HepG2 (cell line): ENCODE data around the gene FAM167B. TPM values are rescaled to one million over a fixed set of nuclear protein-coding genes. Genes with fewer than 3 reads are reported as not detected.

Experiments
- CEBPG ChIP-seq: IDR thresholded peaks from 2 replicates; pipeline ENCODE4 v1.6.1; 2016
- HDAC2 ChIP-seq: sonication (generic); formaldehyde crosslinking; IDR thresholded peaks from 2 replicates; pipeline ENCODE4 v1.4.0; 2020; ENCODE audit warnings: missing genetic modification reagents
- KDM5B ChIP-seq: sonication (generic); formaldehyde crosslinking; IDR thresholded peaks from 2 replicates; pipeline ENCODE4 v1.4.0; 2020; ENCODE audit warnings: missing genetic modification reagents, mild to moderate bottlenecking, borderline replicate concordance
- PRPF4 ChIP-seq: fragments of 200-400 bp; formaldehyde crosslinking; IDR thresholded peaks from 2 replicates; pipeline ENCODE4 v1.6.1; 2016; ENCODE audit warnings: low read length, low read depth; ENCODE audit not compliant: poor library complexity, severe bottlenecking
- RFX1 ChIP-seq: fragments of 450-650 bp; IDR thresholded peaks from 2 replicates; pipeline ENCODE4 v1.6.1; 2017
- SAP130 ChIP-seq: IDR thresholded peaks from 2 replicates; pipeline ENCODE4 v1.6.1; 2016; ENCODE audit warnings: low read depth
- SIX4 ChIP-seq: sonication (generic); formaldehyde crosslinking; IDR thresholded peaks from 2 replicates; pipeline ENCODE4 v1.4.0; 2020; ENCODE audit warnings: missing genetic modification reagents
- SKI ChIP-seq: fragments of 450-650 bp; IDR thresholded peaks from one replicate; pipeline ENCODE4 v1.6.1; 2018; ENCODE audit warnings: mild to moderate bottlenecking; ENCODE audit not compliant: partially characterized antibody
- SUZ12 ChIP-seq: fragments of 150-350 bp; IDR thresholded peaks from 2 replicates; pipeline ENCODE4 v1.6.1; 2014; ENCODE audit warnings: low read depth, low read length
- SYNCRIP ChIP-seq: fragments of 200-400 bp; formaldehyde crosslinking; IDR thresholded peaks from 2 replicates; pipeline ENCODE4 v1.6.1; 2018; ENCODE audit warnings: mild to moderate bottlenecking, low read depth, low read length; ENCODE audit not compliant: insufficient read depth
- TERF1 ChIP-seq: sonication (generic); formaldehyde crosslinking; IDR thresholded peaks from 2 replicates; pipeline ENCODE4 v1.8.0; 2022; ENCODE audit warnings: mild to moderate bottlenecking, missing genetic modification reagents, moderate library complexity
- TFDP2 ChIP-seq: sonication (generic); formaldehyde crosslinking; IDR thresholded peaks from 2 replicates; pipeline ENCODE4 v1.4.0; 2020; ENCODE audit warnings: missing genetic modification reagents
- YEATS2 ChIP-seq: sonication (generic); formaldehyde crosslinking; IDR thresholded peaks from 2 replicates; pipeline ENCODE4 v1.4.0; 2020; ENCODE audit warnings: missing genetic modification reagents, borderline replicate concordance
- ZFP62 ChIP-seq: sonication (generic); formaldehyde crosslinking; IDR thresholded peaks from 2 replicates; pipeline ENCODE4 v1.4.0; 2020; ENCODE audit warnings: missing genetic modification reagents
- ZHX2 ChIP-seq, 2 experiments: sonication (generic) in 1 of 2; formaldehyde crosslinking in 1 of 2; IDR thresholded peaks; 2 replicates each; pipeline versions ENCODE4 v1.6.1 to v1.9.0; 2014 to 2022; ENCODE audit warnings: antibody characterized with exemption in 1 of 2, borderline replicate concordance in 1 of 2, inconsistent platforms in 1 of 2, low read depth in 1 of 2, missing genetic modification reagents in 1 of 2
- ZNF207 ChIP-seq: fragments of 450-650 bp; IDR thresholded peaks from 2 replicates; pipeline ENCODE4 v1.6.1; 2016; ENCODE audit warnings: antibody characterized with exemption, borderline replicate concordance
- ZNF224 ChIP-seq: sonication (generic); formaldehyde crosslinking; IDR thresholded peaks from 2 replicates; pipeline ENCODE4 v1.5.0; 2020; ENCODE audit warnings: mild to moderate bottlenecking, missing genetic modification reagents
- ZNF234 ChIP-seq: sonication (generic); formaldehyde crosslinking; conservative IDR thresholded peaks from 2 replicates; pipeline ENCODE4 v1.5.1; 2020; ENCODE audit warnings: mild to moderate bottlenecking, missing genetic modification reagents
- ZNF367 ChIP-seq: sonication (generic); formaldehyde crosslinking; IDR thresholded peaks from 2 replicates; pipeline ENCODE4 v1.4.0; 2020; ENCODE audit warnings: missing genetic modification reagents, borderline replicate concordance
- ZNF644 ChIP-seq: IDR thresholded peaks from 2 replicates; pipeline ENCODE4 v1.6.1; 2016; ENCODE audit warnings: low read depth
- ZNF740 ChIP-seq: sonication (generic); formaldehyde crosslinking; IDR thresholded peaks from 2 replicates; pipeline ENCODE4 v1.4.0; 2020; ENCODE audit warnings: missing genetic modification reagents
- ZSCAN29 ChIP-seq: sonication (generic); formaldehyde crosslinking; conservative IDR thresholded peaks from 2 replicates; pipeline ENCODE4 v1.4.0; 2020; ENCODE audit warnings: mild to moderate bottlenecking, missing genetic modification reagents
- polyA plus RNA-seq, 8 experiments: library from polyadenylated mRNA; depleted of rRNA in 3 of 8; stranded (reverse) in 7 of 8; unstranded in 1 of 8; fragments of >200 nt; fragmentation: Illumina TruSeq in 4 of 8; extraction: Trizol in 4 of 8; gene quantifications; 2 replicates each; pipeline versions ENCODE4 v1.2.1 to v1.2.3, GENCODE V29; 2011 to 2016; ENCODE audit warnings: low read depth in 4 of 8, missing spikeins in 1 of 8, mixed read lengths in 1 of 8; ENCODE audit not compliant: insufficient read depth in 1 of 8
- total RNA-seq, 5 experiments: library from RNA; depleted of rRNA; stranded (reverse); fragments of >200 nt; fragmentation: Illumina TruSeq; extraction: Trizol; gene quantifications; 2 replicates each; pipeline ENCODE4 v1.2.3, GENCODE V29; 2016; ENCODE audit warnings: low read depth in 1 of 5

Gene FAM167B
- total and polyA plus RNA-seq, 2 of the 13 experiments (the other 11 are each of a cell fraction or from before 2014, with no cell fraction given), result 0.15 to 0.70 TPM

- TF ChIP-seq ZHX2 (IDR thresholded peaks at IDR 0.05; ENCODE audit: low read depth), result peak; percentile 82
- no peak for TF ChIP-seq ZHX2 (CRISPR knock-in tag; IDR thresholded peaks at IDR 0.05; ENCODE audit: borderline replicate concordance)
- TF ChIP-seq ZNF644, result peak; percentile 34; the same call in 1 of the 2 replicates
- peak; percentile 84 for TF ChIP-seq SKI
- TF ChIP-seq YEATS2 (CRISPR knock-in tag), result no peak; the same call in 1 of the 2 replicates
- TF ChIP-seq ZFP62 (CRISPR knock-in tag), result no peak
- TF ChIP-seq TFDP2 (CRISPR knock-in tag), result no peak
- TF ChIP-seq ZNF740 (CRISPR knock-in tag), result no peak
- no peak for TF ChIP-seq SUZ12
- peak; percentile 78 for TF ChIP-seq ZSCAN29 (CRISPR knock-in tag)
- no peak for TF ChIP-seq ZNF367 (CRISPR knock-in tag)
- TF ChIP-seq KDM5B (CRISPR knock-in tag), result peak; percentile 69; the same call in 1 of the 2 replicates
- no peak for TF ChIP-seq ZNF234
- TF ChIP-seq SAP130, result peak; percentile 85
- TF ChIP-seq HDAC2 (CRISPR knock-in tag), result peak; percentile 93
- TF ChIP-seq SYNCRIP, result no peak
- no peak for TF ChIP-seq RFX1
- TF ChIP-seq SIX4 (CRISPR knock-in tag), result no peak; the same call in 1 of the 2 replicates
- TF ChIP-seq PRPF4, result peak; percentile 86
- TF ChIP-seq TERF1 (CRISPR knock-in tag), result no peak
- no peak for TF ChIP-seq CEBPG
- no peak for TF ChIP-seq ZNF224 (CRISPR knock-in tag)
- no peak for TF ChIP-seq ZNF207
Observed at GRCh38 chr1:32249831-32250525, 3.0 kb downstream of the FAM167B start (continued).
